ENCODE measurements around the gene PACSIN3.

PACSIN3 gene

GRCh38 chr11:47131136-47131535, 55.1 kb downstream of the PACSIN3 start:
- no peak overlapping the region for H3K4me3 ChIP-seq
- H3K36me3 ChIP-seq (replicated peaks): no peaks in the 10 kb centered on the region
- DNase-seq (ENCODE audit: low spot score in 2 of 2): no peak
- H3K9me3 ChIP-seq: no peaks in the 10 kb centered on the region
- no peaks in the 10 kb centered on the region for H3K27me3 ChIP-seq (ENCODE audit: low read depth)
- in situ Hi-C loops (cut with MboI; ENCODE audit: low sequenced_read_pairs): no loop called here
- no peaks in the 10 kb centered on the region for H3K4me1 ChIP-seq

GRCh38 chr11:47130543-47130942, 55.7 kb downstream of the PACSIN3 start:
- Histone ChIP-seq H3K4me1 (no peaks in the 10 kb centered on the region), H3K4me3 (no peak overlapping the region), H3K9me3 (no peaks in the 10 kb centered on the region), H3K36me3 (replicated peaks) (no peaks in the 10 kb centered on the region), H3K27me3 (ENCODE audit: low read depth) (no peaks in the 10 kb centered on the region)
- no peak for DNase-seq (ENCODE audit: low spot score in 2 of 2)
- in situ Hi-C loops (cut with MboI; ENCODE audit: low sequenced_read_pairs): no loop called here
